Epithelial cell of proximal tubule (primary cell): ENCODE results near the gene DTX4. TPM values are rescaled to one million over a fixed set of nuclear protein-coding genes. Genes with fewer than 3 reads are reported as not detected.

ENCODE experiments used
- DNase-seq: peaks from one replicate; pipeline ENCODE4 v3.0.0-alpha.2; 2011; ENCODE audit warnings: low read depth
- H3K4me3 ChIP-seq: 2 replicates; pipeline ENCODE4 v1.5.1; 2011; ENCODE audit warnings: low read depth, mild to moderate bottlenecking, low read length
- total RNA-seq: library from RNA; depleted of rRNA; stranded (reverse); fragments of >200 nt; gene quantifications from 2 replicates; pipeline ENCODE4 v1.2.3, GENCODE V29; 2015
- TF ChIP-seq, protein P1 (sequence below): conservative IDR thresholded peaks from 2 replicates; pipeline ENCODE4 v1.5.1; 2012; ENCODE audit warnings: low read depth, mild to moderate bottlenecking, low read length

Gene DTX4
- total RNA-seq, 1 donor from 2014 or later: 3.0 TPM

DNA sequence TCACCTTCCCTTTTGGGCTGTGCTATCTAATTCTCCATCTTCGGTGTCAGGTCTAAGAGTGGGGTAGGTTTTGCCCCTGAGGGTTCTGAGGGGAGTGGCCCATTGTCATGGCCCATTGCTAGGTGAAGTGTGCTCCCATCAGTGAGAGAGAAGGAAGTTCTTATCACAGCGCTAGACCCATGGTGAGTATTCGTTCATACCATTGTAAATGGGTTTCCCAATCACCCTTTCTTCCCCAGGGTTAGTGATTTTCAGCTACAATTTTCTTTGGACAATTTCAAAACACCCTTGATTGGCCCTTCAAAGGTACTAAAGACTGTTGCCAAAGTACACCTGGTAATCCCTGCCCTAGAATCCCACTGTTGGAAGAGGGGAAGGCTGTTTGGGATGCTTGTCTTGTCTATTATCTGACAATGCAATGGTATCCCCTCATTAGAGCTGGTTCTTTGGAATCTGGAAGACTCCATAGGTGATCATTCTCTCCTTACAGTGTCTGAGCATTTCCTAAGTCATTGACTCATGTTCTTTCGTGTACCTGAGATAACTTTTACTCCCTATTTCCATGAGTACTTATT lies 20.6 kb downstream of the DTX4 start:
- H3K4me3 ChIP-seq: no peak overlapping the region
- TF ChIP-seq, protein P1, sequence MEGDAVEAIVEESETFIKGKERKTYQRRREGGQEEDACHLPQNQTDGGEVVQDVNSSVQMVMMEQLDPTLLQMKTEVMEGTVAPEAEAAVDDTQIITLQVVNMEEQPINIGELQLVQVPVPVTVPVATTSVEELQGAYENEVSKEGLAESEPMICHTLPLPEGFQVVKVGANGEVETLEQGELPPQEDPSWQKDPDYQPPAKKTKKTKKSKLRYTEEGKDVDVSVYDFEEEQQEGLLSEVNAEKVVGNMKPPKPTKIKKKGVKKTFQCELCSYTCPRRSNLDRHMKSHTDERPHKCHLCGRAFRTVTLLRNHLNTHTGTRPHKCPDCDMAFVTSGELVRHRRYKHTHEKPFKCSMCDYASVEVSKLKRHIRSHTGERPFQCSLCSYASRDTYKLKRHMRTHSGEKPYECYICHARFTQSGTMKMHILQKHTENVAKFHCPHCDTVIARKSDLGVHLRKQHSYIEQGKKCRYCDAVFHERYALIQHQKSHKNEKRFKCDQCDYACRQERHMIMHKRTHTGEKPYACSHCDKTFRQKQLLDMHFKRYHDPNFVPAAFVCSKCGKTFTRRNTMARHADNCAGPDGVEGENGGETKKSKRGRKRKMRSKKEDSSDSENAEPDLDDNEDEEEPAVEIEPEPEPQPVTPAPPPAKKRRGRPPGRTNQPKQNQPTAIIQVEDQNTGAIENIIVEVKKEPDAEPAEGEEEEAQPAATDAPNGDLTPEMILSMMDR: no peak
- DNase-seq: no peak

DNA sequence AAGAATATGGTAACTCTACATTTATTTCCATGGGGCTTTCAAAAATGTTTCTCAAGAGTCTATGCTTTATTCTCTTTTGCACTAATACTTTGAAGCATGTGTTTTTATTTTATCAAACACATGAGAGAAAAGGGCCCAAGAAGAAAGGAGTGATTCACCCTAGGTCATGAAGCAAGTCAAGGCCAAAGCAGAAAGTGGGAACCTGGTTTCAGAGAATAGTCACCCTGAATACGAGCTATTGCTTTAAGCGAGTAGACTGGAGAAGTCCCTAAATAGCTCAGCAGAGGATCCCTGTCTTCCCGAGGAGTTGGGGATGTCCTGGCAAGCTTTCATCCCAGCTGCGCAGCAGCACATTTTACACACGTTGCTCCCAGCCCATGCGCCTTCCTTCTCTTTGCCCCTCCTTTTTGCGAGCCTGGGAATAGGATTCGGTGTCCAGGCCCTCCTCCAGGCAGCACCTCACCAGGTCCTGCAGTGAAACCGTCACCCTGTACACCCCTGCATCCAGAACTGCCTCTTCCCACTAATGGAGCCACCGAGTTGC lies 21.7 kb downstream of the DTX4 start:
- DNase-seq: no peak
- TF ChIP-seq, protein P1: no peak
- no peak overlapping the region for H3K4me3 ChIP-seq

DNA sequence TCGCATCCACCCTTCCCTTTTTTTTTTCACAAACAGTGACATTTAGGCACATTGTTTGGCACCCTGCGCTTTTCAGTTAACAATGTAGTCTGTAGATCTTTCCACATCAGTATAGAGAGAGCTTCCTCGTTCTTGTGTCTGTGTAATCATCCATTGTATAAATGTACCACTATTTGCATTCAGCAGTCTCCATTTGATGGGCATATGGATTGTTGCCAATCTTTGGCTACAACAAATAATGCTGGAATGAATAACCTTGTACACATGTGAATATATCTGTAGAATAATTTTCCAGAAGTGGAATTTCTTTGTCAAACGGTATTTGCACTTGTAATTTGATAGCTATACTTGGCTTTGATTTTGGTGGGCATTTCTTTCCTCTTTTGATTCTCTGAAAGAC lies 23.7 kb downstream of the DTX4 start:
- TF ChIP-seq, protein P1: no peak
- no peak for DNase-seq
- no peak overlapping the region for H3K4me3 ChIP-seq

DNA sequence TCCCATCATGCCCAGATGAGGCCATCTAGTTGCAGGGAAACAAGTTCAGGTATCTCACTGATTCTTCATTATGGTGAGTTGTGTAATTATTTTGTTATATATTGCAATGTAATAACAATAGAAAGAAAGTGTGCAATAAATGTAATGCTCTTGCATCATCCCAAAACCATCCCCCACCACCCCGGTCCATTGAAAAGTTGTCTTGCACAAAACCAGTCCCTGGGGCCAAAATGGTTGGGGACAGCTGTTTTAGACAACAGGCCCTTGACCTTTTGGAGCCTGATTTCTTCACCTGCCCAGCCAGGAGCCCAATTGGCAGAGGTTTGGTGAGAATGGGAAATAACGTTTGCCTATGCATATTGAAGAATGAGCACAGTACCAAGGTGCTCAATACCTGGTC lies 24.8 kb downstream of the DTX4 start:
- TF ChIP-seq, protein P1: no peak
- H3K4me3 ChIP-seq: no peak overlapping the region
- no peak for DNase-seq

DNA sequence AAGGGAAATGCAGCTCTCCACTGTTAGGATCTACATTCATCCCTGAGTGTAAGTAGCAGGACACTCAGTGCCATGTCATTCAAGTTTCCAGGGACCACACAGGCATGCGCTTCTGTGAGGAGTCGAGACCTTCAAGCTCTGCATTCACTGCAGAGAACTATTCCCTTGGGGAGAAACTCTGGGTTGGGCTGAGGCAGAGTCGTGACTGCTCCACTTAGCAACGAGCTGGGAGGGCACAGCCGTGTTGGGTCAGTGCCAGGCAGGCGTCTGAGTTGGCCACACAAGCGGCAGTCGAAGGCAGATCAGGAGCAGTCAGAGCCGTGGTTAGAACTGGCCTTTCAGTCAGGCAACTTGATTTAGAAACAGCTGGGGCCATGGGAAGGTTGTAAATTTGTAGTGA lies 26.1 kb downstream of the DTX4 start:
- no peak for DNase-seq
- TF ChIP-seq, protein P1: no peak
- no peak overlapping the region for H3K4me3 ChIP-seq

DNA sequence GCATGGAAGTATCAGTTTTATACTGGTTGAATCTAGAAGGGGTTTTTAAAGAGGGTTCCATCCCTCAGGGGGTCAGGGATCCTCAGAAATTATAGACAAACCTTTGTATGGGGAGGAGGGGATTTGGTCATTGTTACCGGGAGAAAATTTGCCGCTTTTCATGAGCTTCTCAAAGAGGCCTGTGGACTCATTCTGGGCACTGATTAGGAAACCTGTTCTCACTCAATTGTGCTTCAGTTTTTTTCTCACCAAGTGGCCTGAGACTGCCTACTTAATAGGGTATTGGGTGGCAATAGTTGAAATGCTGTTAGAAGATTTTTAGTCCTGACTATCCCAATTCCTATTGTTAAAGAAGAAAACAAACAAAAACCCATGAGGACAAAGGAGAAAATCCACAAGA lies 26.8 kb downstream of the DTX4 start:
- no peak overlapping the region for H3K4me3 ChIP-seq
- DNase-seq: no peak
- TF ChIP-seq, protein P1: no peak
